Activated CD8-positive, alpha-beta T cell treated with anti-CD3 and anti-CD28 coated beads for 36 hours (primary cell): ENCODE results near the gene OR10G4. TPM values are rescaled to one million over a fixed set of nuclear protein-coding genes. Genes with fewer than 3 reads are reported as not detected.
"Not testable (repeated sequence)": the region's sequence is repeated elsewhere in the genome, so short reads cannot be mapped to it uniquely, and the experiment has no call there.

ENCODE experiments used
- ATAC-seq: fragments of 200-7000 bp; cut with Tn5 transposase; one replicate; pipeline ENCODE4 v1.10.0; 2021; ENCODE audit warnings: mild to moderate bottlenecking, moderate library complexity
- CTCF ChIA-PET: fragments of 350-600 bp; sonication (Branson Sonifier 250); formaldehyde crosslinking; loops from one replicate; lab custom pipeline; 2021; ENCODE audit warnings: antibody characterized with exemption; lab: Charles Lee
- POLR2A ChIA-PET: fragments of 350-600 bp; sonication (Branson Sonifier 250); formaldehyde crosslinking; loops from one replicate; lab custom pipeline; 2021; ENCODE audit warnings: antibody characterized with exemption; lab: Charles Lee
- DNase-seq: peaks from one replicate; pipeline ENCODE4 v3.0.0-alpha.2; 2020
- H3K27ac Mint-ChIP-seq: one replicate; pipeline ENCODE4 v1.8.0; 2021; ENCODE audit warnings: mild to moderate bottlenecking, mixed read lengths
- H3K27me3 Mint-ChIP-seq: one replicate; pipeline ENCODE4 v1.8.0; 2021; ENCODE audit warnings: mixed read lengths
- H3K36me3 Mint-ChIP-seq: one replicate; pipeline ENCODE4 v1.8.0; 2021; ENCODE audit warnings: low read depth, mixed read lengths
- H3K4me1 Mint-ChIP-seq: one replicate; pipeline ENCODE4 v1.8.0; 2021; ENCODE audit warnings: low read depth, mixed read lengths
- H3K4me3 Mint-ChIP-seq: one replicate; pipeline ENCODE4 v1.8.0; 2021; ENCODE audit warnings: mild to moderate bottlenecking, moderate library complexity, mixed read lengths
- H3K9me3 Mint-ChIP-seq: one replicate; pipeline ENCODE4 v1.8.0; 2021; ENCODE audit warnings: mixed read lengths
- CTCF ChIP-seq: fragments of 200-600 bp; IDR thresholded peaks from one replicate; pipeline ENCODE4 v1.8.0; 2022; ENCODE audit warnings: antibody characterized with exemption, mild to moderate bottlenecking
- intact Hi-C: fragments of 100-400 bp; cut with micrococcal nuclease; formaldehyde crosslinking; loops from one replicate; pipeline ENCODE4 v1.10.0; 2022
- total RNA-seq, 2 experiments: library from RNA; stranded (reverse); gene quantifications; one replicate each; pipeline ENCODE4 v1.2.3, GENCODE V29; 2021

Gene OR10G4
- total RNA-seq, 2 experiments from 2014 or later = not detected

- ATAC-seq (no peak), DNase-seq (no peak)
- H3K4me3 Mint-ChIP-seq = no peak within 1 kb of the TSS
- intact Hi-C loops = no loop called here
- TF ChIP-seq CTCF = no peak
- H3K27ac Mint-ChIP-seq = no peak within 1 kb of the TSS
- ChIA-PET CTCF (no interaction called here), POLR2A (no interaction called here)
- H3K4me1 Mint-ChIP-seq = no peaks in the 10 kb centered on the region
- H3K27me3 Mint-ChIP-seq = no peaks in the 10 kb centered on the region
- no peaks in the 10 kb centered on the region for H3K36me3 Mint-ChIP-seq
- H3K9me3 Mint-ChIP-seq = no peaks in the 10 kb centered on the region
Measured at GRCh38 chr11:123995119-123995518, 17.7 kb upstream of the OR10G4 start, which contains the start of gene OR10G6. Gene OR10G6 (minus strand): TSS chr11:123995161. CDS start chr11:123995161, 0 bp downstream.

DNA sequence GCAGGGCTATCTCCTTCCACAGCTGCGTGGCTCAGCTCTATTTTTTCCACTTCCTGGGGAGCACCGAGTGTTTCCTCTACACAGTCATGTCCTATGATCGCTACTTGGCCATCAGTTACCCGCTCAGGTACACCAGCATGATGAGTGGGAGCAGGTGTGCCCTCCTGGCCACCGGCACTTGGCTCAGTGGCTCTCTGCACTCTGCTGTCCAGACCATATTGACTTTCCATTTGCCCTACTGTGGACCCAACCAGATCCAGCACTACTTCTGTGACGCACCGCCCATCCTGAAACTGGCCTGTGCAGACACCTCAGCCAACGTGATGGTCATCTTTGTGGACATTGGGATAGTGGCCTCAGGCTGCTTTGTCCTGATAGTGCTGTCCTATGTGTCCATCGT lies 3.0 kb downstream of the OR10G4 start:
- CTCF ChIA-PET, intact Hi-C loops, ATAC-seq, H3K9me3 Mint-ChIP-seq, DNase-seq, H3K4me1 Mint-ChIP-seq, POLR2A ChIA-PET, H3K36me3 Mint-ChIP-seq, H3K27me3 Mint-ChIP-seq, H3K4me3 Mint-ChIP-seq, H3K27ac Mint-ChIP-seq: not testable (repeated sequence)

DNA sequence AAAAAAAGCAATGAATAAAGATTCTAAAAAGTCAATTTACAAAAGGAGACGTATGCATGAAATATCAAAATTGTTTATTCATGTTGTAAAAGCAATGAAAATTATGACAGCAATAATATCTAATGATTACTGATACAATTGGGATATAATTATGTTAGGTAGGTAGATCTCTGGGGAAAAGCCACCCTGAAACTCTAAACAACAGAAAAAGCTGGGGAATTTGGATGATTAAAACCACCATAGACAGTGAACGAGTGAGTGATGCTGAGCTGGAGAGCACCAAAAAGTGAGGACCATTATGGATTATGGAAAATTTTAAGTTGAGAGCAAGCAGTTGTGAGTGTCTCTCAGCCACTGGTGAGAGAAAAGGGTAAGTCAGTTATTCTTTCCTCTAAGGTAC lies 13.7 kb downstream of the OR10G4 start, which contains the start of gene OR10G8:
TSS of gene OR10G8 (plus strand) at position 301 of the 400 bp plus-strand sequence. CDS start 2,825 bp downstream, outside the sequence.
- H3K4me1 Mint-ChIP-seq = no peaks in the 10 kb centered on the region
- CTCF ChIA-PET = no interaction called here
- H3K27ac Mint-ChIP-seq = no peak within 1 kb of the TSS
- TF ChIP-seq CTCF = no peak
- intact Hi-C loops = no loop called here
- H3K36me3 Mint-ChIP-seq = no peaks in the 10 kb centered on the region
- DNase-seq (no peak), ATAC-seq (no peak)
- no peaks in the 10 kb centered on the region for H3K9me3 Mint-ChIP-seq
- no peaks in the 10 kb centered on the region for H3K27me3 Mint-ChIP-seq
- POLR2A ChIA-PET = no interaction called here
- H3K4me3 Mint-ChIP-seq = no peak within 1 kb of the TSS

DNA sequence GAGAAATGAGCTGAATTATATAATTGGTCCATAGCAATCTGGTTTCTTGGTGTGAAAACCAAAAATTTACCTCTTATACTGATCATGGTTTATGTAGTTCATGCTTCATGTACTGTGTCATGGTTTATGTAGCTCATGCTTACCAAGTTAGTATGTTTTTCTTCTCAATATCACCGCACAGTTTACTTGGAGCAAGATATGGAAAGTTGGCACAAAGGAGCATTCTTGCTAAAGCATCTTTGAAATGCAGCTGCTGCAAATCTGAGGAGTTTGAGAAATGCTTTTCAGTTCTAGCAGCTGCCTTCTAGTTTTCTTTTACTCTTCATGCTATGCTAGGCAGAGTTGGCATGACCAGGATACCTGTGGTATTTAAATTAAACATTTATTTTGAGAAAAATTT lies 23.9 kb downstream of the OR10G4 start:
- TF ChIP-seq CTCF = no peak
- Mint-ChIP-seq H3K27ac (no peak overlapping the region), H3K27me3 (peaks cover 6% of the 10 kb centered on the region), H3K4me1 (no peaks in the 10 kb centered on the region), H3K9me3 (no peaks in the 10 kb centered on the region), H3K4me3 (no peak overlapping the region), H3K36me3 (no peaks in the 10 kb centered on the region)
- intact Hi-C loops = no loop called here
- DNase-seq = no peak
- no peak for ATAC-seq
- POLR2A ChIA-PET = no interaction called here
- CTCF ChIA-PET = no interaction called here

- H3K9me3 Mint-ChIP-seq = no peaks in the 10 kb centered on the region
- CTCF ChIA-PET = no interaction called here
- no peak for DNase-seq
- POLR2A ChIA-PET = no interaction called here
- TF ChIP-seq CTCF = no peak
- no peak overlapping the region for H3K4me3 Mint-ChIP-seq
- intact Hi-C loops = no loop called here
- H3K36me3 Mint-ChIP-seq = no peaks in the 10 kb centered on the region
- H3K27me3 Mint-ChIP-seq = peaks cover 6% of the 10 kb centered on the region
- no peak overlapping the region for H3K27ac Mint-ChIP-seq
- no peak for ATAC-seq
- H3K4me1 Mint-ChIP-seq = no peaks in the 10 kb centered on the region
Measured at GRCh38 chr11:124039557-124039956, 26.8 kb downstream of the OR10G4 start.

GRCh38 chr11:124041254-124041653 lies 28.5 kb downstream of the OR10G4 start, which contains the start of gene OR10G7:
Gene OR10G7 (minus strand): TSS chr11:124041325. CDS start chr11:124039001, 2,324 bp downstream.
- Mint-ChIP-seq H3K9me3 (no peaks in the 10 kb centered on the region), H3K36me3 (no peaks in the 10 kb centered on the region), H3K27me3 (peaks cover under 1% of the 10 kb centered on the region), H3K4me1 (no peaks in the 10 kb centered on the region), H3K4me3 (no peak within 1 kb of the TSS), H3K27ac (no peak within 1 kb of the TSS)
- POLR2A ChIA-PET = no interaction called here
- CTCF ChIA-PET = no interaction called here
- DNase-seq (no peak), ATAC-seq (no peak)
- TF ChIP-seq CTCF = no peak
- intact Hi-C loops = no loop called here
